Uterus (tissue), 4 donors: ENCODE results near the gene SORL1. TPM values are rescaled to one million over a fixed set of nuclear protein-coding genes. Genes with fewer than 3 reads are reported as not detected.

Source experiments
- DNase-seq, 2 donors: peaks; one replicate each; pipeline ENCODE4 v3.0.0-alpha.2; 2019 to 2020
- H3K27ac ChIP-seq, 2 donors: fragments of 200-600 bp; sonication (generic); 1 replicate in 1 of 2; 2 replicates in 1 of 2; pipeline ENCODE4 v1.5.1; 2016 to 2018
- H3K27me3 ChIP-seq, 2 donors: fragments of 200-600 bp; sonication (generic); one replicate each; pipeline ENCODE4 v1.5.1; 2018 to 2019; ENCODE audit warnings: control low read depth in 1 of 2
- H3K36me3 ChIP-seq, 2 donors: fragments of 200-600 bp; sonication (generic); one replicate each; pipeline ENCODE4 v1.5.1; 2019; ENCODE audit warnings: control low read depth in 1 of 2
- H3K4me1 ChIP-seq, 2 donors: fragments of 200-600 bp; sonication (generic); one replicate each; pipeline ENCODE4 v1.5.1; 2018 to 2019; ENCODE audit warnings: control low read depth in 1 of 2
- H3K4me3 ChIP-seq, 2 donors: fragments of 200-600 bp; sonication (generic); 1 replicate in 1 of 2; 2 replicates in 1 of 2; pipeline ENCODE4 v1.5.1; 2018 to 2019; ENCODE audit warnings: mild to moderate bottlenecking in 1 of 2
- H3K9me3 ChIP-seq, 2 donors: fragments of 200-600 bp; sonication (generic); one replicate each; pipeline ENCODE4 v1.5.1; 2019; ENCODE audit warnings: control low read depth in 1 of 2
- POLR2A ChIP-seq, 2 donors: fragments of 450-650 bp; IDR thresholded peaks; one replicate each; pipeline ENCODE4 v1.6.1; 2016; ENCODE audit warnings: antibody characterized with exemption in 2 of 2, mild to moderate bottlenecking in 1 of 2, moderate library complexity in 1 of 2
- intact Hi-C: fragments of 100-400 bp; cut with DNase I; formaldehyde crosslinking; loops from one replicate; pipeline ENCODE4 v1.15.1; 2023; ENCODE audit warnings: low total_unique reads
- total RNA-seq, 4 donors: library from RNA; depleted of rRNA in 3 of 4; stranded (reverse); fragments of >200 nt in 3 of 4; gene quantifications; one replicate each; pipeline versions ENCODE4 v1.1.0 to v1.2.4, GENCODE V29; 2014 to 2023
- TF ChIP-seq, protein P1 (sequence below), 4 experiments: fragments of 200-600 bp in 2 of 4; fragments of 450-650 bp in 2 of 4; sonication (generic) in 2 of 4; IDR thresholded peaks; one replicate each; pipeline ENCODE4 v1.5.1; 2016 to 2019; ENCODE audit warnings: antibody characterized with exemption in 4 of 4, mild to moderate bottlenecking in 2 of 4, moderate library complexity in 1 of 4
- donor health status: DM: yes; HTN: yes; CAD: no.

Gene SORL1
- total RNA-seq, 4 donors from 2014 or later: 7.6 to 42.6 (median 17.2) TPM

- Histone ChIP-seq H3K9me3 (no peaks in the 10 kb centered on the region), H3K27me3 (no peaks in the 10 kb centered on the region), H3K36me3 (no peaks in the 10 kb centered on the region), H3K27ac (no peak overlapping the region), H3K4me3 (no peak overlapping the region), H3K4me1 (no peaks in the 10 kb centered on the region)
- DNase-seq: no peak
- intact Hi-C loops: no loop called here
- TF ChIP-seq POLR2A (IDR thresholded peaks at IDR 0.05): no peak
- TF ChIP-seq, protein P1, sequence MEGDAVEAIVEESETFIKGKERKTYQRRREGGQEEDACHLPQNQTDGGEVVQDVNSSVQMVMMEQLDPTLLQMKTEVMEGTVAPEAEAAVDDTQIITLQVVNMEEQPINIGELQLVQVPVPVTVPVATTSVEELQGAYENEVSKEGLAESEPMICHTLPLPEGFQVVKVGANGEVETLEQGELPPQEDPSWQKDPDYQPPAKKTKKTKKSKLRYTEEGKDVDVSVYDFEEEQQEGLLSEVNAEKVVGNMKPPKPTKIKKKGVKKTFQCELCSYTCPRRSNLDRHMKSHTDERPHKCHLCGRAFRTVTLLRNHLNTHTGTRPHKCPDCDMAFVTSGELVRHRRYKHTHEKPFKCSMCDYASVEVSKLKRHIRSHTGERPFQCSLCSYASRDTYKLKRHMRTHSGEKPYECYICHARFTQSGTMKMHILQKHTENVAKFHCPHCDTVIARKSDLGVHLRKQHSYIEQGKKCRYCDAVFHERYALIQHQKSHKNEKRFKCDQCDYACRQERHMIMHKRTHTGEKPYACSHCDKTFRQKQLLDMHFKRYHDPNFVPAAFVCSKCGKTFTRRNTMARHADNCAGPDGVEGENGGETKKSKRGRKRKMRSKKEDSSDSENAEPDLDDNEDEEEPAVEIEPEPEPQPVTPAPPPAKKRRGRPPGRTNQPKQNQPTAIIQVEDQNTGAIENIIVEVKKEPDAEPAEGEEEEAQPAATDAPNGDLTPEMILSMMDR (IDR thresholded peaks at IDR 0.05): no peak
These were observed 174.9 kb downstream of the SORL1 start for GRCh38 chr11:121626980-121627379.

- no peaks in the 10 kb centered on the region for H3K27me3 ChIP-seq
- H3K9me3 ChIP-seq: no peaks in the 10 kb centered on the region
- no peaks in the 10 kb centered on the region for H3K36me3 ChIP-seq
- DNase-seq: no peak
- no peak overlapping the region for H3K4me3 ChIP-seq
- TF ChIP-seq POLR2A (IDR thresholded peaks at IDR 0.05): no peak
- TF ChIP-seq, protein P1 (IDR thresholded peaks at IDR 0.05): no peak
- H3K4me1 ChIP-seq: no peaks in the 10 kb centered on the region
- no peak overlapping the region for H3K27ac ChIP-seq
- intact Hi-C loops: no loop called here
These were observed 177.9 kb downstream of the SORL1 start for GRCh38 chr11:121630041-121630440.

DNA sequence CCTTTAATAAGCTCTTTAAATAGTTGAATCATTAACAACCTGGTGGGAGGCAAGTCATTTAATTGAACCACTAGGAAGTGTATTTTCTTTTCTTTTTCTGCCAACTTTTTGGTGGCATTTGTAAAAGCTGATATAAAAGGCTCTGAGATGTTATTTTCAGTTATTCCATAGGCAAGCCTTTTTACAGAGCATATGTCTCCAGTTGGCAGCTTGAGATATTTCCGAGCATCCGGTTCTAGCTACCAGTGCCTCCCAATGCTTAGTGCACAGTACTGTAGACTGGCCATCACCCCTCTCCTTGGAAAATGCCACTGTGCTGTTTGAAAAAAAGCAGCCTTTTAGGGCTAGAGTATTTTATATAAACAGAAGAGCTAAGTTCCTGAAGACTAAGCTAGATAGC lies 179.3 kb downstream of the SORL1 start:
- H3K36me3 ChIP-seq: no peaks in the 10 kb centered on the region
- intact Hi-C loops: no loop called here
- no peaks in the 10 kb centered on the region for H3K4me1 ChIP-seq
- H3K27ac ChIP-seq: no peak overlapping the region
- no peaks in the 10 kb centered on the region for H3K9me3 ChIP-seq
- no peaks in the 10 kb centered on the region for H3K27me3 ChIP-seq
- TF ChIP-seq POLR2A (IDR thresholded peaks at IDR 0.05): no peak
- TF ChIP-seq, protein P1 (IDR thresholded peaks at IDR 0.05): no peak
- DNase-seq: no peak
- no peak overlapping the region for H3K4me3 ChIP-seq

GRCh38 chr11:121634273-121634672 lies 182.2 kb downstream of the SORL1 start:
- H3K4me3 ChIP-seq: no peak overlapping the region

DNA sequence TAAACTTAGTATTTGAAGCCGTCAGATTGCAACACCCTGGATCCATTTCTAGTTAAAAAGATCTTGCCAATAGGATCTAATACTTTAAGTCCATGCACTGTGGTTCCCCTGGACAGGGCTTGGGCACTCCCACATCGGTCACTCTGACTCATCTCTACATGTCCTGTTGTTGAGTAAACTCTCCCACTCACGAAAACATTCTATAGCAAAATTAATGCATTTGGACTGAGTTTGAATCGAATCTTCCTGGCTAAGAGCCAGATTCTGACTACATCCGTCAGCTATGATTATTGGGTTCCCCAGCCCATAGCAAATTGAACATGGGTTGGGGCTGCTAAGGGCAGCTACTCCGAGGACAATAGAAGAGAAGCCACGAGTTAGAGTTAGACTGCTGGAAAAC lies 182.8 kb downstream of the SORL1 start:
- H3K36me3 ChIP-seq: no peaks in the 10 kb centered on the region
- no peak for TF ChIP-seq POLR2A (IDR thresholded peaks at IDR 0.05)
- TF ChIP-seq, protein P1 (IDR thresholded peaks at IDR 0.05): no peak
- H3K4me1 ChIP-seq: no peaks in the 10 kb centered on the region
- intact Hi-C loops: no loop called here
- no peaks in the 10 kb centered on the region for H3K27me3 ChIP-seq
- DNase-seq: no peak
- H3K9me3 ChIP-seq: no peaks in the 10 kb centered on the region
- H3K27ac ChIP-seq: no peak overlapping the region
- H3K4me3 ChIP-seq: no peak overlapping the region

More at GRCh38 chr11:121634273-121634672, 182.2 kb downstream of the SORL1 start:
- Histone ChIP-seq H3K4me1 (no peaks in the 10 kb centered on the region), H3K27me3 (no peaks in the 10 kb centered on the region), H3K36me3 (no peaks in the 10 kb centered on the region), H3K9me3 (no peaks in the 10 kb centered on the region), H3K27ac (no peak overlapping the region)
- DNase-seq: no peak
- TF ChIP-seq, protein P1 (IDR thresholded peaks at IDR 0.05): no peak
- no peak for TF ChIP-seq POLR2A (IDR thresholded peaks at IDR 0.05)
- intact Hi-C loops: no loop called here
